Measurements from ENCODE around the gene LETM1. TPM values are rescaled to one million over a fixed set of nuclear protein-coding genes. Genes with fewer than 3 reads are reported as not detected.
A peak's percentile ranks its signal among the peaks of the same experiment; 100 is the strongest.

The LETM1 gene
- total and polyA plus RNA-seq, 2 of the 13 experiments (the other 11 are each of a cell fraction or from before 2014, with no cell fraction given) = 9.7 to 41.6 TPM

DNA sequence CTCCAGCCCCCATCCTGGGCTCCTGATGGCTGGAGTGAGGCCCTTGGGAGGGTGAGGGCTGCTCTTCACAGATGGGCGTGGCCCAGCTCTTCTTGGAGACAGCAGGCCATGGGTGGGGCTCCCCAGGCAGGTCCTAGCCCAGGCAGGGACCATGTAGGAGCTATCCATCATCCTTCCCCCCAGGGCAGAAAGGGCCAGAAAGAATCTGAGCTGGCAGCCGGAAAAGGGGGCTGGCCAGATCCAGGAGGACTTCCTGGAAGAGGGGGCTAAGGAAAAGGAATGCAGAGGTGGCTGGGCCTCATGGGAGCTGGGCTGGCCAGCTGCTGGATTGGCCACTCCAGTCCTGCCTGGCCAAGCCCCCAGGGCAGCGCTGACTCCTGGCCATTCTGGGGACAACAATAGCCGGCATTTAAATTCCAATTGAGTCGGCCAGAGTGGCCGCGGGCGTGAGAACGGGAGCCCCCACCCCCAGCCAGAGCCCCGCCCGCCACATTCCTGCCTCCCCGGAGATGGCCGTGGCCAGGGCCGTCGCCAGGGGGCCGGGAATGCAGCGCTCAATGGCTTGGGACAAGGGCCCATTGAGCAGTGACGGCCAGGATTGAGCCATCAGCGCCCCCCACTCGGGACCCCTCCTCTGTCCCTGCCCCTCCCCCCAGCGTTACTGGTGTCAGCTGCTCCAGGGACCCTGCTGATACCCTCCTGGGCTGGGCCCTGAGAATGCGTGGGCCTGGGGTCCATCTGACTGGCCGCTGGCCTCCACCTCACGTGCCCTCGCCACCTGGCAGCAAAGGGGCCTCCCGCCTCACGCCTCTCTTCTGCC, 77.9 kb downstream of the LETM1 start (continued):
- TF ChIP-seq JUNB (CRISPR knock-in tag; IDR thresholded peaks at IDR 0.05; ENCODE audit: borderline replicate concordance) (no peak), GPN1 (CRISPR knock-in tag; IDR thresholded peaks at IDR 0.05; ENCODE audit: borderline replicate concordance) (no peak), MED8 (CRISPR knock-in tag; IDR thresholded peaks at IDR 0.05; ENCODE audit: insufficient replicate concordance) (peak; percentile 42), SP5 (CRISPR knock-in tag; IDR thresholded peaks at IDR 0.05; ENCODE audit: borderline replicate concordance, low read depth) (peak; percentile 75), ZNF629 (CRISPR knock-in tag; conservative IDR thresholded peaks at IDR 0.05) (no peak)
- TF ChIP-seq, protein P1, sequence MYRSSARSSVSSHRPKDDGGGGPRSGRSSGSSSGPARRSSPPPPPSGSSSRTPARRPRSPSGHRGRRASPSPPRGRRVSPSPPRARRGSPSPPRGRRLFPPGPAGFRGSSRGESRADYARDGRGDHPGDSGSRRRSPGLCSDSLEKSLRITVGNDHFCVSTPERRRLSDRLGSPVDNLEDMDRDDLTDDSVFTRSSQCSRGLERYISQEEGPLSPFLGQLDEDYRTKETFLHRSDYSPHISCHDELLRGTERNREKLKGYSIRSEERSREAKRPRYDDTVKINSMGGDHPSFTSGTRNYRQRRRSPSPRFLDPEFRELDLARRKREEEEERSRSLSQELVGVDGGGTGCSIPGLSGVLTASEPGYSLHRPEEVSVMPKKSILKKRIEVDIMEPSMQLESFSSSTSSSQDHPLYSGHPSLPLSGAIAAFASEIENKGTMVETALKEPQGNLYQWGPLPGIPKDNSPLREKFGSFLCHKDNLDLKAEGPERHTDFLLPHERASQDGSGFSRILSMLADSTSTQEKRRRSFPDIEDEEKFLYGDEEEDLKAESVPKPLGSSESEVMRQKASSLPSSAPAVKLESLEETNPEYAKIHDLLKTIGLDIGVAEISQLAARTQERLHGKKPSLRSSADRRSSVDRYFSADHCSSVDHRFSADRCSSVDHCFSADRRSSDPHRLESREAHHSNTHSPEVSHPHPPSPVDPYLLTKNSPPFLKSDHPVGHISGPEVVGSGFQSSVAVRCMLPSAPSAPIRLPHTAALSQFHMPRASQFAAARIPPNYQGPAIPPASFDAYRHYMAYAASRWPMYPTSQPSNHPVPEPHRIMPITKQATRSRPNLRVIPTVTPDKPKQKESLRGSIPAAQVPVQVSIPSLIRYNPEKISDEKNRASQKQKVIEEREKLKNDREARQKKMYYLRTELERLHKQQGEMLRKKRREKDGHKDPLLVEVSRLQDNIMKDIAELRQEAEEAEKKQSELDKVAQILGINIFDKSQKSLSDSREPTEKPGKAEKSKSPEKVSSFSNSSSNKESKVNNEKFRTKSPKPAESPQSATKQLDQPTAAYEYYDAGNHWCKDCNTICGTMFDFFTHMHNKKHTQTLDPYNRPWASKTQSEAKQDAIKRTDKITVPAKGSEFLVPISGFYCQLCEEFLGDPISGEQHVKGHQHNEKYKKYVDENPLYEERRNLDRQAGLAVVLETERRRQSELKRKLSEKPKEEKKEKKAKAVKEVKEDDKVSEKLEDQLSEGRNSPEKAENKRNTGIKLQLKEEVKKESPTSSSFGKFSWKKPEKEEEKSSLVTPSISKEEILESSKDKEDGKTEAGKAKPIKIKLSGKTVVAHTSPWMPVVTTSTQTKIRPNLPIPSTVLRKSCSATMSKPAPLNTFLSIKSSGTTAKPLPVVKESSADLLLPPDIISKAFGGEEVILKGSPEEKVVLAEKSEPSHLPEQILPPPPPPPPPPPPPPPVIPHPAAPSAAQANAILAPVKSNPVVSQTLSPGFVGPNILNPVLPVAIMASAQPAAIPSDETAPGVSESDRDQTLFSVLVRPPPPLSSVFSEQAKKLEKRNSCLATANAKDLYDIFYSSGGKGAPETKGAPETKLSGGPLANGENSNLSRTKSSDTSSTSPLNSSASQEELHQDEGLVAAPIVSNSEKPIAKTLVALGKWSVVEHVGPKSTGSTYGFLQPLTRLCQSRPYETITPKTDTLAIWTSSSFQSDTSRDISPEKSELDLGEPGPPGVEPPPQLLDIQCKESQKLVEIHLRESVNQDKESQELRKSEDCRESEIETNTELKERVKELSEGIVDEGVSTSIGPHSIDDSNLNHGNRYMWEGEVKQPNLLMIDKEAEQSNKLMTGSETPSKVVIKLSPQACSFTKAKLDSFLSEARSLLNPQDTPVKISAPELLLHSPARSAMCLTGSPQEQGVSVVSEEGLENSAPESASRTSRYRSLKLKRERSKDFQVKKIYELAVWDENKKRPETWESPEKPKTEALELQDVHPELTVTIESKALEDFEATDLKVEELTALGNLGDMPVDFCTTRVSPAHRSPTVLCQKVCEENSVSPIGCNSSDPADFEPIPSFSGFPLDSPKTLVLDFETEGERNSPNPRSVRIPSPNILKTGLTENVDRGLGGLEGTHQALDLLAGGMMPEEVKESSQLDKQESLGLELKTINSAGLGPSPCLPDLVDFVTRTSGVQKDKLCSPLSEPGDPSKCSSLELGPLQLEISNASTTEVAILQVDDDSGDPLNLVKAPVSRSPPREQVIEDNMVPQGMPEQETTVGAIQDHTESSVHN (CRISPR knock-in tag; IDR thresholded peaks at IDR 0.05) = no peak
- TF ChIP-seq, protein P2, sequence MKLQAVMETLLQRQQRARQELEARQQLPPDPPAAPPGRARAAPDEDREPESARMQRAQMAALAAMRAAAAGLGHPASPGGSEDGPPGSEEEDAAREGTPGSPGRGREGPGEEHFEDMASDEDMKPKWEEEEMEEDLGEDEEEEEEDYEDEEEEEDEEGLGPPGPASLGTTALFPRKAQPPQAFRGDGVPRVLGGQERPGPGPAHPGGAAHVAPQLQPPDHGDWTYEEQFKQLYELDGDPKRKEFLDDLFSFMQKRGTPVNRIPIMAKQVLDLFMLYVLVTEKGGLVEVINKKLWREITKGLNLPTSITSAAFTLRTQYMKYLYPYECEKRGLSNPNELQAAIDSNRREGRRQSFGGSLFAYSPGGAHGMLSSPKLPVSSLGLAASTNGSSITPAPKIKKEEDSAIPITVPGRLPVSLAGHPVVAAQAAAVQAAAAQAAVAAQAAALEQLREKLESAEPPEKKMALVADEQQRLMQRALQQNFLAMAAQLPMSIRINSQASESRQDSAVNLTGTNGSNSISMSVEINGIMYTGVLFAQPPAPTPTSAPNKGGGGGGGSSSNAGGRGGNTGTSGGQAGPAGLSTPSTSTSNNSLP (IDR thresholded peaks at IDR 0.05; ENCODE audit: low read depth, low read length) = no peak
- TF ChIP-seq, protein P3, sequence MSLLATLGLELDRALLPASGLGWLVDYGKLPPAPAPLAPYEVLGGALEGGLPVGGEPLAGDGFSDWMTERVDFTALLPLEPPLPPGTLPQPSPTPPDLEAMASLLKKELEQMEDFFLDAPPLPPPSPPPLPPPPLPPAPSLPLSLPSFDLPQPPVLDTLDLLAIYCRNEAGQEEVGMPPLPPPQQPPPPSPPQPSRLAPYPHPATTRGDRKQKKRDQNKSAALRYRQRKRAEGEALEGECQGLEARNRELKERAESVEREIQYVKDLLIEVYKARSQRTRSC (CRISPR knock-in tag; IDR thresholded peaks at IDR 0.05; ENCODE audit: low read depth) = no peak
- TF ChIP-seq, protein P4, sequence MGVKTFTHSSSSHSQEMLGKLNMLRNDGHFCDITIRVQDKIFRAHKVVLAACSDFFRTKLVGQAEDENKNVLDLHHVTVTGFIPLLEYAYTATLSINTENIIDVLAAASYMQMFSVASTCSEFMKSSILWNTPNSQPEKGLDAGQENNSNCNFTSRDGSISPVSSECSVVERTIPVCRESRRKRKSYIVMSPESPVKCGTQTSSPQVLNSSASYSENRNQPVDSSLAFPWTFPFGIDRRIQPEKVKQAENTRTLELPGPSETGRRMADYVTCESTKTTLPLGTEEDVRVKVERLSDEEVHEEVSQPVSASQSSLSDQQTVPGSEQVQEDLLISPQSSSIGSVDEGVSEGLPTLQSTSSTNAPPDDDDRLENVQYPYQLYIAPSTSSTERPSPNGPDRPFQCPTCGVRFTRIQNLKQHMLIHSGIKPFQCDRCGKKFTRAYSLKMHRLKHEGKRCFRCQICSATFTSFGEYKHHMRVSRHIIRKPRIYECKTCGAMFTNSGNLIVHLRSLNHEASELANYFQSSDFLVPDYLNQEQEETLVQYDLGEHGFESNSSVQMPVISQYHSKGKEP (CRISPR knock-in tag; IDR thresholded peaks at IDR 0.05) = no peak
- TF ChIP-seq, protein P5, sequence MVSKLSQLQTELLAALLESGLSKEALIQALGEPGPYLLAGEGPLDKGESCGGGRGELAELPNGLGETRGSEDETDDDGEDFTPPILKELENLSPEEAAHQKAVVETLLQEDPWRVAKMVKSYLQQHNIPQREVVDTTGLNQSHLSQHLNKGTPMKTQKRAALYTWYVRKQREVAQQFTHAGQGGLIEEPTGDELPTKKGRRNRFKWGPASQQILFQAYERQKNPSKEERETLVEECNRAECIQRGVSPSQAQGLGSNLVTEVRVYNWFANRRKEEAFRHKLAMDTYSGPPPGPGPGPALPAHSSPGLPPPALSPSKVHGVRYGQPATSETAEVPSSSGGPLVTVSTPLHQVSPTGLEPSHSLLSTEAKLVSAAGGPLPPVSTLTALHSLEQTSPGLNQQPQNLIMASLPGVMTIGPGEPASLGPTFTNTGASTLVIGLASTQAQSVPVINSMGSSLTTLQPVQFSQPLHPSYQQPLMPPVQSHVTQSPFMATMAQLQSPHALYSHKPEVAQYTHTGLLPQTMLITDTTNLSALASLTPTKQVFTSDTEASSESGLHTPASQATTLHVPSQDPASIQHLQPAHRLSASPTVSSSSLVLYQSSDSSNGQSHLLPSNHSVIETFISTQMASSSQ (IDR thresholded peaks at IDR 0.05; ENCODE audit: low read depth) = no peak
- TF ChIP-seq, protein P5 (CRISPR knock-in tag; IDR thresholded peaks at IDR 0.05; ENCODE audit: borderline replicate concordance) = peak; percentile 32; the same call in 1 of the 2 replicates
